ENCODE data around the gene GLT1D1.

The GLT1D1 gene

DNA sequence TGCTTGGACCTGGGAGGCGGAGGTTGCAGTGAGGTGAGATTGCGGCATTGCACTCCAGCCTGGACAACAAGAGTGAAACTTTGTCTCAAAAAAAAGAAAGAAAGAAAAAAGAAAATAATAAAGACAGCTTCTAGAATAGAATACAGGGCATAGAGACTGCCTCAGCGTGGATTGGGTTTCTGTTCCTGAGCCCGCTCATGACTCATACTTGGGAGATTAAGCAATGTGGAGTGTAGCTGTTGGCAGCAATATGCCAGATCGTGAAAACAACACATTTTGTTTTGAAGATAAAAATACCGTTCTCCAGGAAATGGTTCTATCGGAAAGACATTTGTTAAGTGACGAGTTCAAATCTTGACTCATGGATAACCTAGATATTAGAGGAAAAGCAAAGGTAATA is 67.2 kb downstream of the GLT1D1 start:
- TF ChIP-seq EP300 (IDR thresholded peaks at IDR 0.05; ENCODE audit: borderline replicate concordance) (no peak), YY1 (IDR thresholded peaks at IDR 0.05; ENCODE audit: low read depth) (no peak), CEBPB (IDR thresholded peaks at IDR 0.05) (no peak), FOXM1 (IDR thresholded peaks at IDR 0.05; ENCODE audit: borderline replicate concordance, low read depth) (no peak), MAX (IDR thresholded peaks at IDR 0.05) (no peak), ZBTB7A (IDR thresholded peaks at IDR 0.05; ENCODE audit: low read depth) (no peak), TAF1 (IDR thresholded peaks at IDR 0.05; ENCODE audit: low read depth) (no peak), NFIC (IDR thresholded peaks at IDR 0.05) (no peak), RAD21 (IDR thresholded peaks at IDR 0.05; ENCODE audit: low read depth) (no peak), TCF12 (IDR thresholded peaks at IDR 0.05; ENCODE audit: low read depth) (no peak), CREB1 (IDR thresholded peaks at IDR 0.05; ENCODE audit: low read depth) (no peak), EGR1 (IDR thresholded peaks at IDR 0.05) (no peak), USF1 (IDR thresholded peaks at IDR 0.05) (no peak), TEAD4 (IDR thresholded peaks at IDR 0.05) (no peak)
- TF ChIP-seq, protein P1, sequence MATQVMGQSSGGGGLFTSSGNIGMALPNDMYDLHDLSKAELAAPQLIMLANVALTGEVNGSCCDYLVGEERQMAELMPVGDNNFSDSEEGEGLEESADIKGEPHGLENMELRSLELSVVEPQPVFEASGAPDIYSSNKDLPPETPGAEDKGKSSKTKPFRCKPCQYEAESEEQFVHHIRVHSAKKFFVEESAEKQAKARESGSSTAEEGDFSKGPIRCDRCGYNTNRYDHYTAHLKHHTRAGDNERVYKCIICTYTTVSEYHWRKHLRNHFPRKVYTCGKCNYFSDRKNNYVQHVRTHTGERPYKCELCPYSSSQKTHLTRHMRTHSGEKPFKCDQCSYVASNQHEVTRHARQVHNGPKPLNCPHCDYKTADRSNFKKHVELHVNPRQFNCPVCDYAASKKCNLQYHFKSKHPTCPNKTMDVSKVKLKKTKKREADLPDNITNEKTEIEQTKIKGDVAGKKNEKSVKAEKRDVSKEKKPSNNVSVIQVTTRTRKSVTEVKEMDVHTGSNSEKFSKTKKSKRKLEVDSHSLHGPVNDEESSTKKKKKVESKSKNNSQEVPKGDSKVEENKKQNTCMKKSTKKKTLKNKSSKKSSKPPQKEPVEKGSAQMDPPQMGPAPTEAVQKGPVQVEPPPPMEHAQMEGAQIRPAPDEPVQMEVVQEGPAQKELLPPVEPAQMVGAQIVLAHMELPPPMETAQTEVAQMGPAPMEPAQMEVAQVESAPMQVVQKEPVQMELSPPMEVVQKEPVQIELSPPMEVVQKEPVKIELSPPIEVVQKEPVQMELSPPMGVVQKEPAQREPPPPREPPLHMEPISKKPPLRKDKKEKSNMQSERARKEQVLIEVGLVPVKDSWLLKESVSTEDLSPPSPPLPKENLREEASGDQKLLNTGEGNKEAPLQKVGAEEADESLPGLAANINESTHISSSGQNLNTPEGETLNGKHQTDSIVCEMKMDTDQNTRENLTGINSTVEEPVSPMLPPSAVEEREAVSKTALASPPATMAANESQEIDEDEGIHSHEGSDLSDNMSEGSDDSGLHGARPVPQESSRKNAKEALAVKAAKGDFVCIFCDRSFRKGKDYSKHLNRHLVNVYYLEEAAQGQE (IDR thresholded peaks at IDR 0.05; ENCODE audit: low read depth) = no peak

GRCh38 chr12:128928361-128928760 is 75.1 kb downstream of the GLT1D1 start:
- TF ChIP-seq EGR1 (IDR thresholded peaks at IDR 0.05) (no peak), NFIC (IDR thresholded peaks at IDR 0.05) (no peak)

DNA sequence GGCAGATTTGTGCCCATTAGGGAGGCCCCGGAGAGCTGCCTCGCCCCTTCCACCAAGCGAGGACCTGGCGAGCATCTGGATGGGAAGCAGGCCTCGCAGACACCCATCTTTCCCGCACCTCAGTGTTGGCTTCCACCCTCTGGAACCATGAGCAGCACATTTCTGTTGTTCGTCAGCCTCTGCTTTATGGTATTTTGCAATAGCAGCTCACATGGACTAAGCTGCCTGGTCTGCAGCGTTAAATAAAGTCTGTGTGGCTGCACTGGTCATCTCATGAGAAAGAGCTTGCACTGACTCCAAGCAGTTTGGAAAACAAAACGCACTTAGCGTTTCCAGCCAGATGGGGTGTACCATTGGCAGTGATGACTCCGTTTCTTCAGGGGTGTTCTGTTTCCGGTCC is 75.8 kb downstream of the GLT1D1 start:
- TF ChIP-seq ZBTB7A (IDR thresholded peaks at IDR 0.05; ENCODE audit: low read depth) (no peak), FOXM1 (IDR thresholded peaks at IDR 0.05; ENCODE audit: borderline replicate concordance, low read depth) (no peak), TEAD4 (IDR thresholded peaks at IDR 0.05) (no peak), TCF12 (IDR thresholded peaks at IDR 0.05; ENCODE audit: low read depth) (no peak), YY1 (IDR thresholded peaks at IDR 0.05; ENCODE audit: low read depth) (no peak), TAF1 (IDR thresholded peaks at IDR 0.05; ENCODE audit: low read depth) (no peak), EGR1 (IDR thresholded peaks at IDR 0.05) (no peak), MAX (IDR thresholded peaks at IDR 0.05) (no peak), USF1 (IDR thresholded peaks at IDR 0.05) (no peak), RAD21 (IDR thresholded peaks at IDR 0.05; ENCODE audit: low read depth) (no peak), NFIC (IDR thresholded peaks at IDR 0.05) (no peak), CREB1 (IDR thresholded peaks at IDR 0.05; ENCODE audit: low read depth) (no peak), CEBPB (IDR thresholded peaks at IDR 0.05) (no peak), EP300 (IDR thresholded peaks at IDR 0.05; ENCODE audit: borderline replicate concordance) (no peak)
- TF ChIP-seq, protein P1 (IDR thresholded peaks at IDR 0.05; ENCODE audit: low read depth) = no peak

GRCh38 chr12:128930606-128931005 is 77.3 kb downstream of the GLT1D1 start:
- TF ChIP-seq ZBTB7A (IDR thresholded peaks at IDR 0.05; ENCODE audit: low read depth) = no peak
- no peak for TF ChIP-seq CEBPB (IDR thresholded peaks at IDR 0.05)
- TF ChIP-seq USF1 (IDR thresholded peaks at IDR 0.05) = no peak
- TF ChIP-seq YY1 (IDR thresholded peaks at IDR 0.05; ENCODE audit: low read depth) = no peak
- TF ChIP-seq TEAD4 (IDR thresholded peaks at IDR 0.05) = no peak

DNA sequence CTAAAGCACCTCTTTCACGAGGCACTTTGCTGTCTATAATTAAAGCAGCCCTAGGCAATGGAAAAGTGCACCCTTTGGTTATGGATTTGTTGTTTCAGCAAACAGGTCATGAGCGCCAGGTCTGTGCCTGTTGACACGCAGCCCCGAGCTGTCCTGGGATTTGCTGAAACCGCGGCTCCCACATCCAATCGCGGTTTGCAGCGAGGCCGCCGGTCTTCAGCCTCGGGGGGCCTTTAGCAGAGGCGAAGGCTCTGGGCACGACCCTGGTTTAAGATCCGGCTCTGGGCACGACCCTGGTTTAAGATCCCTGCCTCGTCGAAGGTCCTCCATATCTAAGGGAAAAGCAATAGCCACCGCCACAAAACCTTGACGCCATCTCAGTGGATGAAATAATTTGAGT is 79.2 kb downstream of the GLT1D1 start:
- TF ChIP-seq TAF1 (IDR thresholded peaks at IDR 0.05; ENCODE audit: low read depth) = no peak
- TF ChIP-seq TCF12 (IDR thresholded peaks at IDR 0.05; ENCODE audit: low read depth) = no peak
- TF ChIP-seq EGR1 (IDR thresholded peaks at IDR 0.05) = no peak
- TF ChIP-seq, protein P1 (IDR thresholded peaks at IDR 0.05; ENCODE audit: low read depth) = no peak
- no peak for TF ChIP-seq RAD21 (IDR thresholded peaks at IDR 0.05; ENCODE audit: low read depth)
- TF ChIP-seq NFIC (IDR thresholded peaks at IDR 0.05) = no peak
